ENCODE measurements around the gene LRP5.

The LRP5 gene

GRCh38 chr11:68372114-68372513 lies 59.7 kb downstream of the LRP5 start:
- no peak for DNase-seq

GRCh38 chr11:68372625-68373024 lies 60.2 kb downstream of the LRP5 start:
- no peak for DNase-seq

- no peak for DNase-seq
Measured at GRCh38 chr11:68373189-68373814, 60.9 kb downstream of the LRP5 start.

- no peak for DNase-seq
Measured at GRCh38 chr11:68373815-68374501, 61.6 kb downstream of the LRP5 start.

GRCh38 chr11:68374531-68374930 lies 62.1 kb downstream of the LRP5 start:
- no peak for DNase-seq

- DNase-seq: no peak
Measured at GRCh38 chr11:68375337-68375736, 62.9 kb downstream of the LRP5 start.

- DNase-seq: no peak
Measured at GRCh38 chr11:68375766-68376165, 63.4 kb downstream of the LRP5 start.

GRCh38 chr11:68377389-68377795 lies 65.0 kb downstream of the LRP5 start:
- DNase-seq: no peak

GRCh38 chr11:68379206-68379605 lies 66.8 kb downstream of the LRP5 start:
- DNase-seq: no peak

GRCh38 chr11:68380786-68381622 lies 68.6 kb downstream of the LRP5 start:
- DNase-seq: no peak

- no peak for DNase-seq
Measured at GRCh38 chr11:68381716-68382115, 69.3 kb downstream of the LRP5 start.

- no peak for DNase-seq
Measured at GRCh38 chr11:68382358-68382998, 70.1 kb downstream of the LRP5 start.

GRCh38 chr11:68383976-68384501 lies 71.6 kb downstream of the LRP5 start:
- no peak for DNase-seq

GRCh38 chr11:68384530-68385081 lies 72.2 kb downstream of the LRP5 start:
- DNase-seq: no peak

- no peak for DNase-seq
Measured at GRCh38 chr11:68385128-68385527, 72.7 kb downstream of the LRP5 start.

- no peak for DNase-seq
Measured at GRCh38 chr11:68386331-68386978, 74.1 kb downstream of the LRP5 start.

- DNase-seq: no peak
Measured at GRCh38 chr11:68387840-68388239, 75.4 kb downstream of the LRP5 start.

GRCh38 chr11:68388595-68389198 lies 76.3 kb downstream of the LRP5 start:
- no peak for DNase-seq

GRCh38 chr11:68390315-68390714 lies 77.9 kb downstream of the LRP5 start:
- DNase-seq: no peak

- no peak for DNase-seq
Measured at GRCh38 chr11:68392822-68393221, 80.4 kb downstream of the LRP5 start.

- no peak for DNase-seq
Measured at GRCh38 chr11:68396516-68396915, 84.1 kb downstream of the LRP5 start.

GRCh38 chr11:68397256-68397655 lies 84.9 kb downstream of the LRP5 start:
- DNase-seq: no peak
